Effector memory CD8-positive, alpha-beta T cell (primary cell): ENCODE measurements around the gene DISC1.

Experiments
- ATAC-seq: fragments of 150-1000 bp; cut with Tn5 transposase; replicated peaks from 2 replicates; pipeline ENCODE4 v1.10.0; 2021; ENCODE audit warnings: mild to moderate bottlenecking, moderate library complexity
- DNase-seq, 3 experiments: peaks; one replicate each; pipeline ENCODE4 v3.0.0; 2021
- H3K27ac Mint-ChIP-seq, 2 donors: one replicate each; pipeline ENCODE4 v1.8.0; 2022; ENCODE audit warnings: mild to moderate bottlenecking in 2 of 2, mixed read lengths in 2 of 2, moderate library complexity in 2 of 2
- H3K27me3 Mint-ChIP-seq, 2 donors: one replicate each; pipeline ENCODE4 v1.8.0; 2022; ENCODE audit warnings: mixed read lengths in 2 of 2
- H3K36me3 Mint-ChIP-seq: one replicate; pipeline ENCODE4 v1.8.0; 2022; ENCODE audit warnings: mild to moderate bottlenecking, moderate library complexity, mixed read lengths; ENCODE audit not compliant: insufficient read depth
- H3K4me1 Mint-ChIP-seq, 2 donors: one replicate each; pipeline ENCODE4 v1.8.0; 2022; ENCODE audit warnings: low read depth in 2 of 2, mixed read lengths in 2 of 2
- H3K4me3 Mint-ChIP-seq, 2 donors: one replicate each; pipeline ENCODE4 v1.8.0; 2022; ENCODE audit warnings: mild to moderate bottlenecking in 2 of 2, mixed read lengths in 2 of 2, moderate library complexity in 2 of 2
- H3K9me3 Mint-ChIP-seq, 2 donors: one replicate each; pipeline ENCODE4 v1.8.0; 2022; ENCODE audit warnings: mixed read lengths in 2 of 2

DISC1 gene

DNA sequence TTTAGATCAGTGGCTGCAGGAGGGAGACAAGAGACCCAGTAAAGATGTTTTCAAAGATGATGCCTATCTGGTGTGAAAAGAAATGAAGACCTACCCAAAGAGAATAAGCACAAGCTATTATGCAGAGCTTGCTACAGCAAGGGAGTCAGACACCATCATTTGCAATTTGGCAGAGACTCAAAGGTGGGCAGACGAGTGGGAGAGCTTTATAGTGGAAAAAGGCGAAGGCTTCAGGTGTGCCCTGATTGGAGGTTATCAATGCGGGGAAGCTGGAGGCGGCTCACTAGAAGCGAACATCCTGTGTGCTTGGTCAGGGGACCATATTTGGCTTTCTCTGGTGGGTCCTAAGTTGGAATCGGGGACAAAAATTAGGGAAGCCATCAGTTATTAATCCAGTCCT is 183.8 kb downstream of the DISC1 start:
- Mint-ChIP-seq H3K4me3 (no peak overlapping the region), H3K36me3 (no peaks in the 10 kb centered on the region), H3K4me1 (no peaks in the 10 kb centered on the region), H3K9me3 (no peaks in the 10 kb centered on the region), H3K27ac (no peak overlapping the region), H3K27me3 (peaks cover 0 to 10% of the 10 kb centered on the region in 2 donors)
- ATAC-seq, result no peak
- DNase-seq, result no peak

DNA sequence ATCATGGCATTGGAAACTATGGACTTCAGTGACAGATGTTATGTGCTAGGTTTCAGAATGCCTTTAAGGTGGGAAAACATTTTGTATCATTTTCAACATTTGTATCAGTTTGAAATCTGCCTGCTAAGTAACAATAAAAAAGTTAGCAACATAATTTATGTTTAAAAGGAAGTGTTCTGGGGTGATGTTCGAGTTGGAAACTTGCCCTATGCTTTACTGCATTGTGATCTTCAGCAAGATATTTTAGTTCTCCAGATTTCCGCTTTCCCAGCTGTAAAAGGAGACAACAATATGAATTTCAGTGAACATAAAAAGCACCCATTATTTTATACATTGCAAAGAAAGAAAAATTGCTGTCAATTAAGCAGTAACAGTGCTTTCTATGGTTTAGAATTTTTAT is 187.4 kb downstream of the DISC1 start:
- no peak for ATAC-seq
- Mint-ChIP-seq H3K4me1 (no peaks in the 10 kb centered on the region), H3K27me3 (peaks cover 0 to 6% of the 10 kb centered on the region in 2 donors), H3K36me3 (no peaks in the 10 kb centered on the region), H3K27ac (no peak overlapping the region), H3K9me3 (no peaks in the 10 kb centered on the region), H3K4me3 (no peak overlapping the region)
- DNase-seq, result no peak

DNA sequence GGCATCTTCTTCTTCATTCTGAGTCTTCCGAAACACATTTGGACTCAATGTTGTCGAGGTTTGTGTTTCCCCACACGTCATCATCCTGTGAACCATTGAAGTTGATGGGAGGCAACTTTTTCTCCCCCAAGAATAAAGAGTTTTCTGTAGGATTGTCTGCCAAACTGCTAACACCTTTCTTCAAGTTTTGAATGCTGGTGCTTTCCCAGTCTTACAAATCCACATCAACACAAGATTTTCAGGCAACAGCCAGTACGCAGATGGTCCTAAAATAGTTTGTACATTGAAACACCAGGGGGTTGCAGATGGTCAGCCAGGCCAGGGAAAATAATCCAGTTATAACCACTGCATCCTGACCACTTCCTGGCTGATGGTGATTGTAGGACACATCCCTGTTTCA is 187.9 kb downstream of the DISC1 start:
- ATAC-seq (no peak), DNase-seq (no peak)
- no peak overlapping the region for H3K4me3 Mint-ChIP-seq
- H3K36me3 Mint-ChIP-seq, result no peaks in the 10 kb centered on the region
- H3K27me3 Mint-ChIP-seq, result peaks cover 0 to 6% of the 10 kb centered on the region in 2 donors
- no peaks in the 10 kb centered on the region for H3K9me3 Mint-ChIP-seq
- H3K4me1 Mint-ChIP-seq, result no peaks in the 10 kb centered on the region
- no peak overlapping the region for H3K27ac Mint-ChIP-seq

DNA sequence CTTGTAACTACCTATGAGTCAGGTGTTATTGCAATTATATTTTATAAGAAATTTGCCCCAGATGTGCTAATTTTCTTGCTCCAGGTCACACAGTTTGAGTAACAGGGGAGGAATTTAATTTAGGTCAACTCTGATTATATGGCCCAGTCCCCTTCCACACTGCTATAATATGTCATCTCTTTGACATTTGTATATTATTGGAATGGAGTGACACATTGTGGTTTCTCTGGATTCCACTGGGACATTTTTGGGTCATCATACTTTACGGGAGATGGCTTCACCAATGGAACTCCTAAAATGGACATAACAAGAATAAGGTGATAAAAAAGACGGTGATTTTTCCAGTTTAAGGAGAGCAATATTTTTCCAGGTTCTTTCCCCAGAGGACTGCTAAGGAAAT is 191.2 kb downstream of the DISC1 start:
- Mint-ChIP-seq H3K4me1 (no peaks in the 10 kb centered on the region), H3K9me3 (no peaks in the 10 kb centered on the region), H3K4me3 (no peak overlapping the region), H3K27me3 (peaks cover 0 to 6% of the 10 kb centered on the region in 2 donors), H3K27ac (no peak overlapping the region), H3K36me3 (no peaks in the 10 kb centered on the region)
- DNase-seq (no peak), ATAC-seq (no peak)

DNA sequence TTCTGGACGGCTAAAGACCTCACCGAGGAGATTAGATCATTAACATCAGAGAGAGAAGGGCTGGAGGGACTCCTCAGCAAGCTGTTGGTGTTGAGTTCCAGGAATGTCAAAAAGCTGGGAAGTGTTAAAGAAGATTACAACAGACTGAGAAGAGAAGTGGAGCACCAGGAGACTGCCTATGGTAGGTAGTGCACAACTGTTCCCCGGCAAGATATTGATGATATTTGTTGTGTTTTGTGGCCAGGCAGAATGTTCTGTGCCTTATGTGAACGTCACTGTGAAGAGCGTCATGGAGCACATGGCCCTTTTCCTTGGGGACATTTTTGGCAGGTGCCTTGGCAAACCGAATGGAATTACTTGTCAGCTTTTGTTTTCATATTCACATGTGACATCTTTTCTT is 191.7 kb downstream of the DISC1 start:
- DNase-seq (no peak), ATAC-seq (no peak)
- Mint-ChIP-seq H3K4me1 (no peaks in the 10 kb centered on the region), H3K4me3 (no peak overlapping the region), H3K9me3 (no peaks in the 10 kb centered on the region), H3K27ac (no peak overlapping the region), H3K36me3 (no peaks in the 10 kb centered on the region), H3K27me3 (peaks cover 0 to 6% of the 10 kb centered on the region in 2 donors)

DNA sequence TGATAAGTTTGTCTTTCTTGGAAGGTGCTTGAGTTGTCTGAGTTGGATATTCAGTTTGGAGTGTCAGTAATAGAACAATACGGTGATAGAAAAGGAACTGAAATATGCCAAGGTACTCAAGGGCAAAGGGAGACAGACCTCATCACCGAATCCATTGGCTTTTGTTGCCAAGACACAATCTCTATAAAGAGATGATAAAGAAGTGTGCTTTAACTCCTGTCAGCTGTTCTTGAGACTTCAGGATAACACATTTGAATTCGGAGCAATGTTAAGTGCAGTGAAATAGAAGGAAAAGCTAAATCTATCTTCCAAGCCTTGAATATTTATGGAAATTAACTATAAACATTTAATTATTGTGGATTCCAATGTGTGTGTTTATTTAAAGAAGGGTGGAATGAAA is 194.7 kb downstream of the DISC1 start:
- DNase-seq (no peak), ATAC-seq (no peak)
- H3K27ac Mint-ChIP-seq, result no peak overlapping the region
- H3K4me3 Mint-ChIP-seq, result no peak overlapping the region
- no peaks in the 10 kb centered on the region for H3K36me3 Mint-ChIP-seq
- no peaks in the 10 kb centered on the region for H3K27me3 Mint-ChIP-seq
- H3K9me3 Mint-ChIP-seq, result no peaks in the 10 kb centered on the region
- H3K4me1 Mint-ChIP-seq, result no peaks in the 10 kb centered on the region

DNA sequence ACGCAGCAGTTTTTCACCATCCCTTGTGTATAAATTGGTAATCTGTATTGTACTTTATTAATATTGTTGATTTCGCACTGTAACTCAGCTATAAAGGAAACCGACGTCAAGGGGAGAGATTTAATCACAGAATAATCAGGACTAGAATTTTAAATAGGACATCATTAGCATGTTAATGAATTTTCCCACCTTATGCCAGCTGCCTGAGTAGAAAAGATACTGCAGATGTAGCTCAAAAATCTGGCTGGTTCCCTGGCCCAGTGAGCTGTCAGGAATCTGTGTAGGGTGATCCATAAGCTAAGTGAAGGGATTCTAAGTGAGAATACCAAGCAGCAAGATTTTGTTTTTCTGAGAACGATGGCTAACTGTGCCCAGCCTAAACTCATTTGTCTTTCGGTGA is 195.5 kb downstream of the DISC1 start:
- no peaks in the 10 kb centered on the region for H3K36me3 Mint-ChIP-seq

DNA sequence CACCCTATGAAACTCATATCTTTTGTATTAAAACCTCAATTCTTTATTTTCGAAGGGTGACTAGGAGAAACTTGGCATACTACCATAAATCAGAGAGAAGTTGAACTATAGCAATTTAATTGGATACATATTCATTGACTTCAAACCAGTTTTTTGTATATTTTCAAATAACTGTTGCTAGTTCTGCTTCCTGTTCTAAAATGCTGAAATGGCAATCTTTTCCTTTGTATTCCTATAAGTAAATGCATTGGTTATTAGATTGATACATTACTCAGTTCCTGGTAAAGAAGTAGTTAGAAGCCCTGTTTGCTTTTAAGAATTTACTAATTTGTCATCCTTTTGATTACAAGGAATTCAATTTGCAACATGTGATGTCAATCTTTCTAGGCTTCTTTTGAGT is 200.0 kb downstream of the DISC1 start:
- no peaks in the 10 kb centered on the region for H3K9me3 Mint-ChIP-seq
- H3K4me3 Mint-ChIP-seq, result no peak overlapping the region
- H3K27me3 Mint-ChIP-seq, result peaks cover 0 to 16% of the 10 kb centered on the region in 2 donors
- DNase-seq (no peak), ATAC-seq (no peak)
- no peaks in the 10 kb centered on the region for H3K4me1 Mint-ChIP-seq
- H3K27ac Mint-ChIP-seq, result no peak overlapping the region
- no peaks in the 10 kb centered on the region for H3K36me3 Mint-ChIP-seq

More for the DNA sequence above, 195.5 kb downstream of the DISC1 start:
- no peaks in the 10 kb centered on the region for H3K27me3 Mint-ChIP-seq
- ATAC-seq, result no peak
- H3K9me3 Mint-ChIP-seq, result no peaks in the 10 kb centered on the region
- H3K4me1 Mint-ChIP-seq, result no peaks in the 10 kb centered on the region
- no peak overlapping the region for H3K27ac Mint-ChIP-seq
- no peak for DNase-seq
- no peak overlapping the region for H3K4me3 Mint-ChIP-seq

DNA sequence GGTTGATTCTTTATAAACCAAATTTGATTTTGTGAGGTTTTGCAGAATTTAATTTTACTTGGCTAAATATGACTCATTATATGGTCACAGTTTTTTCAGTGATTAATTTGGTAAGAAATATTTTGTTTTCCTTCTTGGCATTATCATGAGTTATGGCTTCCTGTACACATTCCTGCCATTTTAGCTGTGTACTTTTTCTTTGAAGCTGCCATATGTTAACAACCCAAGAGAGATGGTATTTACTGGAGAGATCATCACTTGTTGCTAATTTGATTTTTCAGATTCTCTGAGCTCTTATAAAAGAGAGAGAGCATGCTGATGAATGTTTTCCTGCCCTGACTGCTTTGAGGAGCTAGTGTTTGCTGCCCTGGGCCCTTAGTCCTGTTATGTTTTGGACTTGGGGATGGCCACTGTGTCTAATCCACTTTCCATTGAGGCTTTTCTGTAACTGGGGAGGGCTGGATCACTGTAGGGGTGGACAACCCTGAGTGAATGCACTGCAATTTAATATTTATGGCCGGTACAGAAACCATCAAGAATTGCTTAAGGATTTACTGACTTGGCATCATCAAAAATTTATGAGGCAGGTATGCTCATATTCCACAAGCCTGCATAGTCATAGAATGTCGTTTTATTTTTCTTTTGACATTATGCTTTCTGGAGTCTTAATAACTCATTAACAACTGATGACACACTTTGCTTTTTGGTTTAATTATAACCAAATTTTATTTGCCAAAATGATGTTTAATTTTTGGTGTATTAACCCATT is 200.9 kb downstream of the DISC1 start:
- DNase-seq, result no peak
- Mint-ChIP-seq H3K9me3 (no peaks in the 10 kb centered on the region), H3K27me3 (peaks cover 0 to 25% of the 10 kb centered on the region in 2 donors)

DNA sequence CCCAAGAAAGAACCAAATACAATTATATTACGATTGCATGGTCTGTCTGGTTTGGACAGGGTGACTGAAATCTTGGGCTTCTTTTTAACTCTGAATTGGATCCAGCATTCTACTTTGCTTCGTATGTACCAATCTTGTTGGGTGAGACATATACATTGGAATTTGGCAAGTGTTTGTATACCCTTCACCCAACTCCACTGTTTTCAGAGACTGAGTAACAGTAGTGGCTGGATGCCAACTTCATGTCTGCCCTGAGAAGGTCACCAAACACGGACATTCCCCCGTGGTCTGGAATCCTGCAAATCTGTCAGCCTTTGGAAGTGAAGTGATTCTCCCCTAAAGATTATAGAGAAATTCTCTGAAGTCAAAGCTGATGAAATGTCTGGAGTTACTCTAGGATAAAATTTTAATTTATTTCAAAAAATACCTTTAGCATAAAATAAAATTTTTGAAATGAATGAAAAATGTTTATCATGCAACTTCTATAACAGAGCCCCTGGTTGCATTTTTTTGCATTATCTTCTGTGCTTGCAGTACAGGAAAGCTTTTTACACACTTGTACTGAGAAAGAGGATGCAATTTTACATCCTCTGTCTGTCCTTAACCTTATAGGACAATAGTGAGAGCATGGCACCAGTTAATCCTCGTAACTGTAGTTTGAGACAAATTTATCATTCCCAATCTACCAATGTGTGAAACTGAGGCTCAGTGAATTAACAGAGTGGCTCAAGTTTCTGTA is 201.8 kb downstream of the DISC1 start:
- Mint-ChIP-seq H3K9me3 (no peaks in the 10 kb centered on the region), H3K4me3 (no peak overlapping the region), H3K27me3 (peaks cover 0 to 29% of the 10 kb centered on the region in 2 donors), H3K36me3 (no peaks in the 10 kb centered on the region), H3K4me1 (no peaks in the 10 kb centered on the region), H3K27ac (no peak overlapping the region)
- ATAC-seq (no peak), DNase-seq (no peak)

More for the DNA sequence above, 200.9 kb downstream of the DISC1 start:
- Mint-ChIP-seq H3K27ac (no peak overlapping the region), H3K4me1 (no peaks in the 10 kb centered on the region), H3K36me3 (no peaks in the 10 kb centered on the region), H3K4me3 (no peak overlapping the region)
- no peak for ATAC-seq

DNA sequence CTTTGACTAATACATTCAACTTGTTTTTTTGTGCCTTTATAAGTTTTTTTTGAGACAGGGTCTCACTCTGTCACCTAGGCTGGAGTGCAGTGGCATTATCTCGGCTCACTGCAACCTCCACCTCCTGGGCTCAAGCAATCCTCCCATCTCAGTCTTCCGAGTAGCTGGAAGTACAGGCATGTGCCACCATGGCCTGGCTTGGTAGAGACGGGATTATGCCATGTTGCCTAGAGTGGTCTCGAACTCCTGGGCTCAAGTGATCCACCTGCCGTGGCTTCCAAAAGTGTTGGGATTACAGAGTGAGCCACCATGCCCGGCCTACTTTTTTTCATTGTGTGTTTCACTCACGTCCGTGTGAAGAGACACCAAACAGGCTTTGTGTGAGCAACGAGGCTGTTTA is 202.7 kb downstream of the DISC1 start:
- H3K4me3 Mint-ChIP-seq, result no peak overlapping the region
- no peak overlapping the region for H3K27ac Mint-ChIP-seq

DNA sequence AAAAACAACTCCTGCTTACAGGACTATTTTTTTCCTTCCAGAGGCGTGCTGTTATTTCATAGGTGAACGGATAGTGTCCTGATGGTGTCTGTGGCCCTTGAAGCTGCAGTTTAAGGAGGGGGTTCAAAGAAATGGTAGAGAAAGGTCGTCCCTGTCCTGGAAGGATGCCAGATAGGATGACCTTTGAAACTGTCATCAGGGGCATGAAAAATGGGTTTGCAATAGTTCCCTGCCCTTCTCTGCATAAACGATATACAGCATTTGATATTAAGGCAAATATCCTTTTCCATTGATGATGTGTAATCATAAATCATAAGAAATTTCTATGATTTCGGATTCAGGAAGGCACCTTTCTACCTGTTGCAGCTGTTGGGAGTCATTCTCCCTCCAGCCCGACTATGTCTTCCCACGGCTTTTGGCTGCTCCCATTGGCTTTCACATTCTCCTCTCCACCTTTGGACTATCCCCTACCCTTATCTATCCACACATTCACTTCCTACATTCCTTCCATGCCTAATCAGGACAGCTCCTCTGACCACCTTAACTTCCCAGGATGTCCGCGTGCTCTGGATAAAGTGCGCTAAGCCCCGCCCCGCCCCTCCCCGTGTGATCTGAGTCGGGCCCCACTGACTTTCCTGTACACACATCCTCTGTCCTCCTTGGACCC is 209.8 kb downstream of the DISC1 start:
- Mint-ChIP-seq H3K27ac (no peak overlapping the region), H3K9me3 (no peaks in the 10 kb centered on the region)
- no peak for ATAC-seq

More for the DNA sequence above, 202.7 kb downstream of the DISC1 start:
- Mint-ChIP-seq H3K36me3 (no peaks in the 10 kb centered on the region), H3K27me3 (peaks cover 0 to 34% of the 10 kb centered on the region in 2 donors), H3K9me3 (no peaks in the 10 kb centered on the region), H3K4me1 (no peaks in the 10 kb centered on the region)
- ATAC-seq, result no peak
- no peak for DNase-seq

DNA sequence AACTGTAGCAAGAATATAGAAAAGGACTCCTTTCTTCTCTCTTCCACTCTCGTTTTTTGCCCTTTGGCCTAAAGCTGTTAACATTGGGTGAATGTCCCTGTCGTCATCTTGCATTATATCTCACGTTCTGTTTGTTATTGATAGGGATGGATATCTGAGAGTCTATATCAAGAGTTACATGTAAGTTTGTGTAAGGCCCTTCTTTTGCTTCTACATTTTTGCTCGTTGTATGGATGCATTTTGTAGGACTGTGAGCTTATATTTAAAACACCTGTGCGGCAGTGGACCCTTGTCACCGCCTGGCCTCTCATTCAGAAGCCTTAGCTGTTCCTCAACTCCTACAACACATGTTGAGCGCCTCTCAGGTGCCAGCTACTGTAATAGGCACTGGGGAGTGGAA is 211.9 kb downstream of the DISC1 start:
- H3K27me3 Mint-ChIP-seq, result peaks cover 0 to 17% of the 10 kb centered on the region in 2 donors
- H3K36me3 Mint-ChIP-seq, result peaks cover 3% of the 10 kb centered on the region
- peaks cover 0 to 2% of the 10 kb centered on the region in 2 donors for H3K4me1 Mint-ChIP-seq
- ATAC-seq, result no peak
- H3K27ac Mint-ChIP-seq, result no peak overlapping the region
- DNase-seq, result no peak
- H3K9me3 Mint-ChIP-seq, result no peaks in the 10 kb centered on the region
- H3K4me3 Mint-ChIP-seq, result no peak overlapping the region

More for the DNA sequence above, 209.8 kb downstream of the DISC1 start:
- Mint-ChIP-seq H3K4me1 (no peaks in the 10 kb centered on the region), H3K36me3 (peaks cover 3% of the 10 kb centered on the region), H3K4me3 (no peak overlapping the region), H3K27me3 (peaks cover 0 to 28% of the 10 kb centered on the region in 2 donors)
- DNase-seq, result no peak
